Calu3 (cell line): ENCODE measurements around the gene PTPN6. TPM values are rescaled to one million over a fixed set of nuclear protein-coding genes. Genes with fewer than 3 reads are reported as not detected.

Experiments used
- BruUV-seq: library from RNA; stranded (reverse); fragments of 400-500 nt; replicated peaks from 2 replicates; lab custom pipeline; 2021; lab: Mats Ljungman, UMichigan
- CTCF ChIA-PET: fragments of 300-600 bp; sonication (Branson Sonifier 250); formaldehyde crosslinking; loops from one replicate; lab custom pipeline; 2022; ENCODE audit warnings: antibody characterized with exemption; lab: Charles Lee
- DNase-seq: peaks from one replicate; pipeline ENCODE4 v3.0.0; 2022
- H3K27ac Mint-ChIP-seq: one replicate; pipeline ENCODE4 v1.8.0; 2022; ENCODE audit warnings: mixed read lengths; ENCODE audit not compliant: unreplicated experiment
- H3K27me3 Mint-ChIP-seq: one replicate; pipeline ENCODE4 v1.8.0; 2022; ENCODE audit warnings: mixed read lengths; ENCODE audit not compliant: unreplicated experiment
- H3K36me3 Mint-ChIP-seq: one replicate; pipeline ENCODE4 v1.8.0; 2022; ENCODE audit warnings: mild to moderate bottlenecking, moderate library complexity, mixed read lengths; ENCODE audit not compliant: insufficient read depth, unreplicated experiment
- H3K4me1 Mint-ChIP-seq: one replicate; pipeline ENCODE4 v1.8.0; 2022; ENCODE audit warnings: mild to moderate bottlenecking, low read depth, mixed read lengths; ENCODE audit not compliant: unreplicated experiment
- H3K4me3 Mint-ChIP-seq: one replicate; pipeline ENCODE4 v1.8.0; 2022; ENCODE audit warnings: mild to moderate bottlenecking, low read depth, moderate library complexity, mixed read lengths; ENCODE audit not compliant: unreplicated experiment
- H3K9me3 Mint-ChIP-seq: one replicate; pipeline ENCODE4 v1.8.0; 2022; ENCODE audit warnings: low read depth, mixed read lengths; ENCODE audit not compliant: unreplicated experiment
- intact Hi-C: fragments of 100-400 bp; cut with micrococcal nuclease; formaldehyde crosslinking; loops from one replicate; pipeline ENCODE4 v1.10.0; 2022; ENCODE audit not compliant: unreplicated experiment
- total RNA-seq: library from RNA; stranded (reverse); gene quantifications from 2 replicates; pipeline ENCODE4 v1.2.3, GENCODE V29; 2022
- TF ChIP-seq, protein P1 (sequence below): fragments of 200-600 bp; IDR thresholded peaks from one replicate; pipeline ENCODE4 v1.8.0; 2022; ENCODE audit warnings: antibody characterized with exemption; ENCODE audit not compliant: unreplicated experiment

The PTPN6 gene
- total RNA-seq, 1 experiment from 2014 or later = 46.3 TPM

DNA sequence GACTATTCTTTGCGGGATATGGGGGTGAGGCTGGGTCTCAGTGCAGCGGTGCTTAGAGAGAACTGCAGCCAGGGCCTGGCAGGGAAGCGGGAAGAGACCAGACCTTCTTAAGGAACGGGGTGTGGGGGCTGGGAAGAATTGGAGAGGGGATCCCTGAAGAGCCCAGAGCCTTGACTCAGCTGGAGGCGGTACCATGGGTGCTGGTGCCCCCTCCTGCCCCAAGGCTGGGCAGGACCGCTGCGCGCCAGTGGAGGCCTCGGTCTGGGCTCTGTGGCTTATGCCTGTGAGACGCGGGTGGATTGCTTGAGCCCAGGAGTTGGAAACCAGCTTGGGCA lies 8.9 kb upstream of the PTPN6 start:
- Mint-ChIP-seq H3K4me3 (peak overlapping the region; percentile 87), H3K27ac (peak overlapping the region; percentile 100), H3K27me3 (peaks cover 13% of the 10 kb centered on the region), H3K4me1 (peaks cover 52% of the 10 kb centered on the region), H3K9me3 (no peaks in the 10 kb centered on the region), H3K36me3 (peaks cover 98% of the 10 kb centered on the region)
- TF ChIP-seq, protein P1, sequence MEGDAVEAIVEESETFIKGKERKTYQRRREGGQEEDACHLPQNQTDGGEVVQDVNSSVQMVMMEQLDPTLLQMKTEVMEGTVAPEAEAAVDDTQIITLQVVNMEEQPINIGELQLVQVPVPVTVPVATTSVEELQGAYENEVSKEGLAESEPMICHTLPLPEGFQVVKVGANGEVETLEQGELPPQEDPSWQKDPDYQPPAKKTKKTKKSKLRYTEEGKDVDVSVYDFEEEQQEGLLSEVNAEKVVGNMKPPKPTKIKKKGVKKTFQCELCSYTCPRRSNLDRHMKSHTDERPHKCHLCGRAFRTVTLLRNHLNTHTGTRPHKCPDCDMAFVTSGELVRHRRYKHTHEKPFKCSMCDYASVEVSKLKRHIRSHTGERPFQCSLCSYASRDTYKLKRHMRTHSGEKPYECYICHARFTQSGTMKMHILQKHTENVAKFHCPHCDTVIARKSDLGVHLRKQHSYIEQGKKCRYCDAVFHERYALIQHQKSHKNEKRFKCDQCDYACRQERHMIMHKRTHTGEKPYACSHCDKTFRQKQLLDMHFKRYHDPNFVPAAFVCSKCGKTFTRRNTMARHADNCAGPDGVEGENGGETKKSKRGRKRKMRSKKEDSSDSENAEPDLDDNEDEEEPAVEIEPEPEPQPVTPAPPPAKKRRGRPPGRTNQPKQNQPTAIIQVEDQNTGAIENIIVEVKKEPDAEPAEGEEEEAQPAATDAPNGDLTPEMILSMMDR = no peak
- no peak for DNase-seq
- no TSS peak for BruUV-seq
- CTCF ChIA-PET = interaction anchor here (2.7 kb wide), 1 partner anchor 70 kb away, joined by 13 read pairs; the partner anchor contains the start of gene SPSB2
- intact Hi-C loops = loop anchor here (5.0 kb wide), 1 partner anchor 75 kb away; the partner anchor contains the start of gene TPI1

DNA sequence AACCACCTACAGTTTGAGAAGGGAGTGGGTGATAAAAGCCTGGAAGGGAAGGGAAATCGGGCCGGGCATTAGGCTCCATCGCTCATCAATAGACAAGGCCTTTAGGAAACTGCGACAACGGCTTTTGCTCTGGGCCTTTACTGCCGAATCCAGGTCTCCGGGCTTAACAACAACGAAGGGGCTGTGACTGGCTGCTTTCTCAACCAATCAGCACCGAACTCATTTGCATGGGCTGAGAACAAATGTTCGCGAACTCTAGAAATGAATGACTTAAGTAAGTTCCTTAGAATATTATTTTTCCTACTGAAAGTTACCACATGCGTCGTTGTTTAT lies 7.8 kb upstream of the PTPN6 start:
- intact Hi-C loops = loop anchor here (5.0 kb wide), 1 partner anchor 76 kb away; the partner anchor contains the start of gene TPI1
- peaks cover 56% of the 10 kb centered on the region for H3K4me1 Mint-ChIP-seq
- peak; percentile 74 for DNase-seq
- H3K36me3 Mint-ChIP-seq = peaks cover 98% of the 10 kb centered on the region
- peak overlapping the region; percentile 87 for H3K4me3 Mint-ChIP-seq
- H3K27me3 Mint-ChIP-seq = peaks cover 13% of the 10 kb centered on the region
- TF ChIP-seq, protein P1 = no peak
- BruUV-seq = no TSS peak
- CTCF ChIA-PET = interaction anchor here (0.8 to 4.3 kb wide), 6 partner anchors 18 to 74 kb away, joined by 3 to 90 read pairs (median 9); partner anchors contain the start of gene SPSB2
- H3K9me3 Mint-ChIP-seq = no peaks in the 10 kb centered on the region
- peak overlapping the region; percentile 100 for H3K27ac Mint-ChIP-seq

GRCh38 chr12:6943722-6944380 lies 7.3 kb upstream of the PTPN6 start, which contains the start of the genes C12orf57 and RNU7-1:
Gene C12orf57, plus strand, starts transcription at chr12:6944022. Its CDS starts 100 bp downstream, at chr12:6944122.
Gene RNU7-1, plus strand, starts transcription at chr12:6943816.
- Mint-ChIP-seq H3K36me3 (peaks cover 94% of the 10 kb centered on the region), H3K27me3 (peaks cover 13% of the 10 kb centered on the region), H3K9me3 (no peaks in the 10 kb centered on the region), H3K27ac (peak within 1 kb of the TSS; percentile 100), H3K4me3 (peak within 1 kb of the TSS; percentile 87), H3K4me1 (peaks cover 56% of the 10 kb centered on the region)
- intact Hi-C loops = loop anchor here (1.0 to 5.0 kb wide), 3 partner anchors 18 to 148 kb away; partner anchors contain the start of genes C1R and TPI1
- TF ChIP-seq, protein P1 = no peak
- CTCF ChIA-PET = interaction anchor here (0.8 to 4.3 kb wide), 10 partner anchors 18 to 170 kb away, joined by 3 to 90 read pairs (median 6); partner anchors contain the start of genes C1RL, LPCAT3 and SPSB2
- BruUV-seq = TSS peak; percentile 93
- peak; percentile 80 for DNase-seq

DNA sequence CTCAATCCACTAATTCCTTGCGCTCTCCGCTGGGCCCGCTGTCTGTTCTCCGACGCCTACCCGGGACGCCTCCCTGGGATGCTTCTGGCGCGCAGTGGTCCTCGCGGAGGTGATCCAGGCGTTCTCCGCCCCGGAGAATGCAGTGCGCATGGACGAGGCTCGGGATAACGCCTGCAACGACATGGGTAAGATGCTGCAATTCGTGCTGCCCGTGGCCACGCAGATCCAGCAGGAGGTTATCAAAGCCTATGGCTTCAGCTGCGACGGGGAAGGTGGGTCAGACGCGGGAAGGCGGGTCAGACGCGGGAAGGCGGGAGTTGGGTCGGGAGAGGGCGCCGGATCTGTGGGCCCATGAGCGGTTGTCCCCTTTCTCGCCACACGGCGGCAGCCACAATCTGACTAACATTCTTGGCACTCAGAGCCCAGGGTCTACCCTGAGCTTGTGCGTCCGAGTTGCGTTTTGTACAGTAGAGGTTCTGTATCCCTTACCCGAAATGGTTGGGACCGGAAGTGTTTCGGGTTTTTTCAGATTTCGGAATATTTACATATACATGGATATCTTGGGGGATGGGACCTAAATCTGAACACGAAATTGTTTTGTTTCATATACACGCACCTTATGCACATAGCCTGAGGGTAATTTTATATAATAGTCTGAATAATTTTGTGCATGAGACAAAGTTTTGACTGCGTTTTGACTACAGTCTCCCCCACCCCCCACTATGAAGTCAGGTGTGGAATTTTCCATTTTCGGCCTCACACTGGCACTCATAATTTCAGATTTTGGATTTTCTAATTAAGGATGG lies 6.6 kb upstream of the PTPN6 start:
- BruUV-seq = no TSS peak
- DNase-seq = peak; percentile 93
- Mint-ChIP-seq H3K4me3 (peak overlapping the region; percentile 87), H3K36me3 (peaks cover 87% of the 10 kb centered on the region), H3K4me1 (peaks cover 49% of the 10 kb centered on the region), H3K27me3 (peaks cover 13% of the 10 kb centered on the region), H3K27ac (peak overlapping the region; percentile 100), H3K9me3 (no peaks in the 10 kb centered on the region)
- TF ChIP-seq, protein P1 = peak; percentile 62
- CTCF ChIA-PET = interaction anchor here (1.0 to 4.3 kb wide), 9 partner anchors 18 to 169 kb away, joined by 4 to 90 read pairs (median 7); partner anchors contain the start of genes C1RL, LPCAT3 and SPSB2
- intact Hi-C loops = loop anchor here (1.0 to 5.0 kb wide), 4 partner anchors 18 to 168 kb away; partner anchors contain the start of genes C1R and TPI1
